Osteocyte (in vitro differentiated cells): ENCODE results near the gene CCM2. TPM values are rescaled to one million over a fixed set of nuclear protein-coding genes. Genes with fewer than 3 reads are reported as not detected.

ENCODE experiments used
- DNase-seq: peaks from one replicate; pipeline ENCODE4 v3.0.0; 2021; ENCODE audit warnings: mixed read lengths; ENCODE audit not compliant: unreplicated experiment; ENCODE audit errors: extremely low spot score
- H3K27ac Mint-ChIP-seq: one replicate; pipeline ENCODE4 v1.8.0; 2021; ENCODE audit warnings: mild to moderate bottlenecking, mixed read lengths; ENCODE audit not compliant: unreplicated experiment
- H3K27me3 Mint-ChIP-seq: one replicate; pipeline ENCODE4 v1.8.0; 2021; ENCODE audit warnings: mixed read lengths; ENCODE audit not compliant: unreplicated experiment
- H3K36me3 Mint-ChIP-seq: one replicate; pipeline ENCODE4 v1.8.0; 2021; ENCODE audit warnings: mixed read lengths; ENCODE audit not compliant: unreplicated experiment
- H3K4me1 Mint-ChIP-seq: one replicate; pipeline ENCODE4 v1.8.0; 2021; ENCODE audit warnings: mixed read lengths; ENCODE audit not compliant: unreplicated experiment
- H3K4me3 Mint-ChIP-seq: one replicate; pipeline ENCODE4 v1.8.0; 2021; ENCODE audit warnings: mild to moderate bottlenecking, moderate library complexity, mixed read lengths; ENCODE audit not compliant: unreplicated experiment
- H3K9me3 Mint-ChIP-seq: one replicate; pipeline ENCODE4 v1.8.0; 2021; ENCODE audit warnings: mixed read lengths; ENCODE audit not compliant: unreplicated experiment
- total RNA-seq: library from RNA; stranded (reverse); gene quantifications from 2 replicates; pipeline ENCODE4 v1.2.1, GENCODE V29; 2021
- TF ChIP-seq, protein P1 (sequence below): fragments of 200-600 bp; sonication (generic); IDR thresholded peaks from 2 replicates; pipeline ENCODE4 v1.5.0; 2021; ENCODE audit warnings: antibody characterized with exemption, mild to moderate bottlenecking, moderate library complexity

The CCM2 gene
- total RNA-seq, 1 donor from 2014 or later = 42.3 TPM

DNA sequence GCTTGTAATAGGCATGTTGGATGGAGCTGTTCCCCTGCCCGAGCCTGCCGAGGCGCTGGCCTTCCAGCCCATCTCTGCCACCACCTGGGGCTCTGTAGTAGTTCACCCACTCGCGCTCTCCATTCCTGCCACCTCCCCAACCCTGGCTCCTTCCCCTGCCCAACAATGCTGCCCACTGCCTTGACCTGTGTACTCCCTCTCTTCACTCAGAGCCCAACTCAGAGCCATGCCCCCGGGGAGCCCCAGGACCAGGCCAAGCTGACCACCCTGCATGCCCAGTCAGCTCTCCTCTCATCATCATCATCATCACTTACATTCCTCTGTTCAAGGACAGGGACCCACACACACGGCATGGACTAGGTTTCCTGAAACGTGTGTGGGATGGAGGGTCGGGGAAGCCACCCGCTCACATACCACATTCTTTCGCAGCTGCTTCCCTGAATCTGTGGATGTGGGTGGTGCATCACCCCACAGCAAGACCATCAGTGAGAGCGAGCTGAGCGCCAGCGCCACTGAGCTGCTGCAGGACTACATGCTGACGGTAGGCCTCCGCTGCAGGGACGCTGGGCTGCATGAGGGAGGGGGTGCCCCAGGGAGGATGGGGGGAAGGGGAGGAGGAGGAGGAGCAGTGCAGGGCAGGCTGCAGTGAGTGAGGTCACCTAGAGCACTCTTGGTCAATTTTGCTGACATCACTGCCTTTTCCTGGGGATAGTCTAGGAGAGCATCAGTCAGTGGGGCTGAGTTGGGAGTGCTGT, 73.2 kb downstream of the CCM2 start:
- H3K27me3 Mint-ChIP-seq = no peaks in the 10 kb centered on the region
- no peak overlapping the region for H3K4me3 Mint-ChIP-seq
- TF ChIP-seq, protein P1, sequence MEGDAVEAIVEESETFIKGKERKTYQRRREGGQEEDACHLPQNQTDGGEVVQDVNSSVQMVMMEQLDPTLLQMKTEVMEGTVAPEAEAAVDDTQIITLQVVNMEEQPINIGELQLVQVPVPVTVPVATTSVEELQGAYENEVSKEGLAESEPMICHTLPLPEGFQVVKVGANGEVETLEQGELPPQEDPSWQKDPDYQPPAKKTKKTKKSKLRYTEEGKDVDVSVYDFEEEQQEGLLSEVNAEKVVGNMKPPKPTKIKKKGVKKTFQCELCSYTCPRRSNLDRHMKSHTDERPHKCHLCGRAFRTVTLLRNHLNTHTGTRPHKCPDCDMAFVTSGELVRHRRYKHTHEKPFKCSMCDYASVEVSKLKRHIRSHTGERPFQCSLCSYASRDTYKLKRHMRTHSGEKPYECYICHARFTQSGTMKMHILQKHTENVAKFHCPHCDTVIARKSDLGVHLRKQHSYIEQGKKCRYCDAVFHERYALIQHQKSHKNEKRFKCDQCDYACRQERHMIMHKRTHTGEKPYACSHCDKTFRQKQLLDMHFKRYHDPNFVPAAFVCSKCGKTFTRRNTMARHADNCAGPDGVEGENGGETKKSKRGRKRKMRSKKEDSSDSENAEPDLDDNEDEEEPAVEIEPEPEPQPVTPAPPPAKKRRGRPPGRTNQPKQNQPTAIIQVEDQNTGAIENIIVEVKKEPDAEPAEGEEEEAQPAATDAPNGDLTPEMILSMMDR = no peak
- DNase-seq = no peak
- H3K27ac Mint-ChIP-seq = no peak overlapping the region
- peaks cover 19% of the 10 kb centered on the region for H3K36me3 Mint-ChIP-seq
- no peaks in the 10 kb centered on the region for H3K9me3 Mint-ChIP-seq
- H3K4me1 Mint-ChIP-seq = peaks cover 24% of the 10 kb centered on the region

GRCh38 chr7:45073786-45074527, 74.0 kb downstream of the CCM2 start:
- peaks cover 14% of the 10 kb centered on the region for H3K36me3 Mint-ChIP-seq
- no peak for DNase-seq
- TF ChIP-seq, protein P1 = no peak
- no peak overlapping the region for H3K4me3 Mint-ChIP-seq
- H3K27ac Mint-ChIP-seq = peak overlapping the region; percentile 40
- no peaks in the 10 kb centered on the region for H3K27me3 Mint-ChIP-seq
- H3K9me3 Mint-ChIP-seq = no peaks in the 10 kb centered on the region
- peaks cover 24% of the 10 kb centered on the region for H3K4me1 Mint-ChIP-seq

GRCh38 chr7:45074528-45075354, 74.7 kb downstream of the CCM2 start:
- peaks cover 10% of the 10 kb centered on the region for H3K36me3 Mint-ChIP-seq
- TF ChIP-seq, protein P1 = no peak
- DNase-seq = no peak
- no peaks in the 10 kb centered on the region for H3K27me3 Mint-ChIP-seq
- peaks cover 24% of the 10 kb centered on the region for H3K4me1 Mint-ChIP-seq
- H3K27ac Mint-ChIP-seq = peak overlapping the region; percentile 40
- H3K4me3 Mint-ChIP-seq = no peak overlapping the region
- H3K9me3 Mint-ChIP-seq = no peaks in the 10 kb centered on the region

GRCh38 chr7:45075355-45075644, 75.3 kb downstream of the CCM2 start:
- Mint-ChIP-seq H3K27ac (no peak overlapping the region), H3K4me1 (peaks cover 24% of the 10 kb centered on the region), H3K4me3 (no peak overlapping the region), H3K36me3 (peaks cover 10% of the 10 kb centered on the region), H3K27me3 (no peaks in the 10 kb centered on the region), H3K9me3 (no peaks in the 10 kb centered on the region)
- TF ChIP-seq, protein P1 = no peak
- DNase-seq = no peak
